Activated T-cell treated with anti-CD3 and anti-CD28 coated beads for 4 hours (primary cell): ENCODE measurements around the gene ATG4B.

Source experiments
- DNase-seq: peaks from one replicate; pipeline ENCODE4 v3.0.0-alpha.2; 2020

ATG4B gene

DNA sequence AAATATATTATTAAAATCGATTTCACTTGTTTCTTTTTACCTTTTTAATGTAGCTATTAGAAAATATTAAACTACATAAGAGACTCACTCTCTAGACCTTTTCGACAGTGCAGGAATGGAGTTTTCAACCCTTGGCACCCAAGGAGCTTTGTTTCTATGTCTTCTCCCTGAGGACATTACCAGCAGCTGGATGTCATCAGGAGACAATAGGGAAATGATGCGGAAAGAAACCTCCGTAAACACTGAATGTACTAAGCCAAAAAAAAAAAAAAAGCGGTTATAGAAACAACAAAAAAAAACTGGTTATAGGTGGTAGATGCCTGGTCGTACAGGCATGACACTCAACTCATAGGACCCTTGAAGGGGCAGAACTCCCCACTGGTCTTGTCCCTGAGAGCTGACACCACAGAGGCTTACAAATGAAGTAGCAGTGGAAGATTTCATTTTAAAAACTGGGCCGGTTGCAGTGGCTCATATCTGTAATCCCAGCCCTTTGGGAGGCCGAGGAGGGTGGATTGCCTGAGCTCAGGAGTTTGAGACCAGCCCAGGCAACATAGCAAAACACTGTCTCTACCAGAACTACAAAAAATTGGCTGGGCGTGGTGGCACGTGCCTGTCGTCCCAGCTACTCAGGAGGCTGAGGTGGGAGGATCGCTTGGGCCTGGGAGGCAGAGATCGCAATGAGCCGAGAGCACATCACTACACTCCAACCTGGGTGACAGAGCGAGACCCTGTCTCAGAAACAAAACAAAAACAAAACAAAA, 24.3 kb upstream of the ATG4B start:
- no peak for DNase-seq

DNA sequence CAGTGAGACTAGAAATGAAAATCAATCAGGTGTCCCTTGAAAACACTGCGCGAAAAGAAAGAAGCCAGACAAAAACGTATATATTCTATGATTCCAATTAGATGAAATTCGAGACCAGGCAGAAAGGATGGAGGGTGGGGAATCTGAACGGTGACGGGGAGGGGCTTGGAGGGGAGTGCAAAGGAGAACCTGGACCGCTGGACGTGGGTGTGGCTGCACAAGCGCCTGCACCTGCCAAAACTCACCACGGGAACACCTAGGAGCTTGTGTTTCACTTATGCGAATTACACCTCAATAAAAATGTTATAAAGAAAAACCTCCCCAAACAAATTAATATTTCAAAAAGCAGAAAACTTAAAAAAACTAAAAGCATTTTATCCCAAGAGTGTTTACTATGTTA, 22.5 kb upstream of the ATG4B start:
- DNase-seq = no peak

DNA sequence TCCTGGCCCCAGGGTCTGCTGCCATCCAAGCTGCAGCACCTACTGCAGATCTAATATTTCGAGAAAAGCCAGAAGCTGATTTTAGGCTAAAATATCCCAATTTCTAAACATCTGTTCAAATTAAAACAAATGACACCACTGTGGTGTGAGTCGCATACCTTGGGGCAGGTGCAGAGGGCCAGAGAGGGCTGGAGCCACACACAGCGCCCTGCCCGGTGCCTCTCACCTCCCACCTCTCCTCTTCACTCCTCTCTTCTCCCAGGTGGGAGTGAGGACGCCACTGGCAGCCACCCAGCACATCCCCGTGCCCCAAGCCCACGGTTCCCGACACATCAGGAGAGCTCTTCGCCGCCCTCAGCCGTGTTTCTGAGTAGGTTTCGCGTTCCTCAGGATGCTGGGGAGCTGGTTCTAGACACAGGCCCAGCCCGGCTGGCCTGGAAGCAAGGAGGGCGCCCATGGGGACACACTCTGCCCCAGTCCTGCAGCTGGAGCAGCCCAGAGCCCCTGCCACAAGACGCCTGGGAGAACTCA, 21.9 kb upstream of the ATG4B start:
- no peak for DNase-seq

DNA sequence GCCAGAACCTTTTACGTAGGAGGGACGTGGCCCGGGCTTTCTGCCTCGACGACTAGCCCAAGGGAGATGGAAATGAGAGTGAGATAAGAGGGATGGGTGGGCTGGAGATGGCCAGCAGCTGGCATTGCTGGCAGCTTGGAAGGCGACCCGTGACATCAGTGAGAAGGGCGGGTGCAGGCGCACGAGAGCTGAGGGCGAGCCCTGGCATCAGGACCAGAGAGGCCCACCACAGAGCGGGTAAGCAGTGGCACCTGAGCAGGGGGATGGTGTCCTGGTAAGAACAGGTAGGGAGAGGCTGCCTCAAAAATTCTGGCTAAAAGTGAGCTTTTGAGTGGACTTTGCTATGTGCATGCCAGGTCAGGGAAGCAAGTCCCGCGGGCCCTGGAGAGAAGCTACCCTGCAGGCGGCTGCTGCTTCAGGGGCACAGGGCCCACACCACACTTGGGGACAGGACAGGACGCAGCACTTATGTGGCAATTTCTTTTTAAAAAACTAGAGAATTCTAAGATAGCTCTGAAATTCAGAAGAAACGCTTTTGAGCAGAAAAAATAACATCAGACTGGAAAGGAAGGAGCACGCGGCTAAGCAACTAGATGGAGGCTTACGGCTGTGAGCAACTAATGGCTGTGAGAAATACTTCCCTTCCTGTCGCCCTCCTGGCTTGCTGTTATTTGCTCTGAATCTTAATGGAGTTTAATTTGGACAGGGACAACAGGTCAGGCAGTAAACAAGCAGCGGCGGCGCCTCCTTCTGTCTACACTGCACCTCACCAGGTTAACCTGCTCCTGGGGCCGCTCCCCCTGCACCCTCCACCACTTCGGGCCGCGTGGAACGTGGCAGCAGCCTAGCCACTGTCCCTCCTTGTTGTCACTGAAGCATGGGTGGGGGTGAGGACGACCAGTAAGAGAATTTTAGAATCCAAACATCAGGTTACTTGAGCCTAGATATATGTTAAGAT, 21.0 kb upstream of the ATG4B start:
- DNase-seq = no peak

DNA sequence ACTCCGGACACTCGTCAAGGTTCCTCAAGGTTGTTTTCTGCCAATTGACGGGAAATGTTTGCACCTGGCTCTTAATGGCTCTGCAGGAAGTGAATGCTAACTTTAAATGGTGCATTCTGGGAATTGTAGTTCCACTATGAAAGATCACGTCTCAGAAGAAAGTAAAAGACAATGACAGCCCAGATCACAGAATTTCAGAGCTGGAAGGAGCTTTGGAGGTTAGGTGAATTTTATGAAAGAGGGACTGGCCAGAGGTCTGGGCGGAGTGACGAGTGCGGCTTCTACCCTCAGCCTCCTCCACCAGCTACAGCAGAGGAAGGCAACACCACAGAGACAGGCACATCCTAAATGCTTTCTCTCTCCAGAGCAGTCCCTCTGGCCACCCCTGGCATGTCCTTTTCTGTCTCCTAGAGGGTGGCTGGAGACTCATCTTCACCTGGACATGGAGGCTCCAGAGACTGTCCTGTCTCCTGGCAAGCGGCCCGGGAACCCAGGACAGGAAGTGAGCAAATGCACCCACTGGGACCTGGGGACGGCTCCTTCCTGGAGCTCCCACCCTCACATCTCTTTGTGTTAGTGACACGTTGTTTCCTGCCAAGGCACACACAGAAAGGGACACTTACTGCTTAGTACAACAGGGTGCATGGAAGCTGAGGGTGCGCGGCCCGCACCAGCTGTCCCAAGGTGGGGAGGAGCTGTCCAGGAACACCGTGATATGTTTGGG, 19.9 kb upstream of the ATG4B start:
- no peak for DNase-seq

DNA sequence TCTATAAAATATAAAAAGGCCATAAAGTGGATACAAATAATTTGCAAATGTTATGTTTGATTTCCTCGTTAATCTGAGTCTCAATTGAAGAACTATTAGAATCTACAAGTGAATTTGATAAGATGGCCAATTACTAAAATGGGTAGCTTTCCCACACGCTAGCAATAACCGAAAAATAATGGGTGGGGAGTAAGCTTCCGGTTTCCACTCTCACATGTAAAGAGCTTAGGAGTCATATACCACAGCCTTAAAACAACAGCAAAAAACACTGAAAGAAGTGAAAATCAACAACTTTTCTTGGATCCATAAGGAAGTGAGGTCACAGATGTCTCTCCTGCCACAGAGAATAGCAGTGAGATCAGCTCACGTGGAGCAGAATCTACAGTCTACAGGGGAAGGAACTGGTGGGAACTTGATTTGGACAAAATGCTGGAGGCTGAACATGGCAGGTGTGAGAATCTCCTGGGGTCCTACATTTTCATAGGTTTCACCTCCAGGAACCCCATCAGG, 19.1 kb upstream of the ATG4B start:
- DNase-seq = no peak

DNA sequence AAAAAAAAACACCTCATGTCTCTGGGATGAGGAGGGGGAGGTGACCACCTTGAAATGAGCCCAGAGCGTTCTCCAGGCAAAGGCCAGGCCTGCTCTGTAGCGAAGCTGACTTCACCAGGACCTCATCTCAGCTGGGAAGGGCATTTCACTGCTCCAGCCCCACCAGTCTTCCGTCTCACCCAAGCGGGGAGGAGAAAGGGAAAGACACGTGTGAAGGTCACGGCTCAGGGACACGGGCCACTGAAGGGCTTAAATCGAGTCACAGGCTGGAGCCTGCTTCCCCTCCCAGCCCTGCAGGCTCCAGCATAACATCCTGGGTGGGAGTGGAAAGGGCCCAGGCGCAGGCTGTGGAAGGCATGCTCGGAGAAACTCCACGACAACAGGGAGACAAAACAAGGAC, 18.7 kb upstream of the ATG4B start:
- no peak for DNase-seq

DNA sequence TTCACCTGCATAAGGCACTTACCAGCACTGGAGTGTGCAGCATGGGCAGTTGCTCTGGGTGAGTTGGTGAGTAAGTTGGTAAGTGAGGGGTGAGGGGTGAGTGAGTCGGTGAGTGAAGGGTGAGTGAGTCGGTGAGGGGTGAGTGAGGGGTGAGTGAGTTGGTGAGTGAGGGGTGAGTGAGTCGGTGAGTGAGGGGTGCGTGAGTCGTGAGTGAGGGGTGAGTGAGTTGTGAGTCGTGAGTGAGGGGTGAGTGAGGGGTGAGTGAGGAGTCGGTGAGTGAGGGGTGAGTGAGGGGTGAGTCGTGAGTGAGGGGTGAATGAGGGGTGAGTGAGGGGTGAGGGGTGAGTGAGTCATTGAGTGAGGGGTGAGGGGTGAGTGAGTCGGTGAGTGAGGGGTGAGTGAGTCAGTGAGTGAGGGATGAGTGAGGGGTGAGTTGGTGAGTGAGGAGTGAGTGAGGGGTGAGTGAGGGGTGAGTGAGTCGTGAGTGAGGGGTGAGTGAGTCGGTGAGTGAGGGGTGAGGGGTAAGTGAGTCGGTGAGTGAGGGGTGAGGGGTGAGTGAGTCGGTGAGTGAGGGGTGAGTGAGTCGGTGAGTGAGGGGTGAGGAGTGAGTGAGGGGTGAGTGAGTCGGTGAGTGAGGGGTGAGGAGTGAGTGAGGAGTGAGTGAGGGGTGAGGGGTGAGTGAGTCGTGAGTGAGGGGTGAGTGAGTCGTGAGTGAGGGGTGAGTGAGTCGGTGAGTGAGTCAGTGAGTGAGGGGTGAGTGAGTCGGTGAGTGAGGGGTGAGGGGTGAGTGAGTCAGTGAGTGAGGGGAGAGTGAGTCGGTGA, 17.7 kb upstream of the ATG4B start:
- DNase-seq = no peak

DNA sequence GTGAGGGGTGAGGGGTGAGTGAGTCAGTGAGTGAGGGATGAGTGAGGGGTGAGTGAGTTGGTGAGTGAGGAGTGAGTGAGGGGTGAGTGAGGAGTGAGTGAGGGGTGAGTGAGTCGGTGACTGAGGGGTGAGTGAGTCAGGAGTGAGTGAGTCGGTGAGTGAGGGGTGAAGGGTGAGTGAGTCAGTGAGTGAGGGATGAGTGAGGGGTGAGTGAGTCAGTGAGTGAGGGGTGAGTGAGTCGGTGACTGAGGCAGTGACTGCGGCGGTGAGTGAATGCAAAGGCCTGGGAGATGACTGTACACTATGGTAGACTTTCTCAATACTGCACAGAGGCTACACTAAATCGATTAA, 17.1 kb upstream of the ATG4B start:
- peak; percentile 32 for DNase-seq

DNA sequence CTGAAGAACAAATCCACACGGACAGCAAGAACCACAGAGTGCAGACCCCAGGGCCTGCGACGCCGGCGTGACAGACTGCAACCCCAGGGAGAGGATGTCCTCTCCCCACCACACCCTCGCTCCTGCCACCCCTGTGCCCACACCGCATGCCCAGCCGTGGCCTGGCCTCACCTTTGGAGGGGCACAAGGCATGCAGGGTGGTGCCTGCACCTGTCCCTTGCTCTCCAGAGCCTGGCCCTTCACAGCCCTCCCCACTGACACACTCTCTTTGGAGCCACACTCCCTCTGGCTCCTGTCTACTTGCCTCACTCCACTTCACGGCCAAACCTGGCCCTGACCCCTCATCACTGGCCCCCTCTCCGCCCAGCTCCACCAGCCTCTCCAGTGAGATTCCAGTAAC, 9.8 kb upstream of the ATG4B start:
- no peak for DNase-seq

DNA sequence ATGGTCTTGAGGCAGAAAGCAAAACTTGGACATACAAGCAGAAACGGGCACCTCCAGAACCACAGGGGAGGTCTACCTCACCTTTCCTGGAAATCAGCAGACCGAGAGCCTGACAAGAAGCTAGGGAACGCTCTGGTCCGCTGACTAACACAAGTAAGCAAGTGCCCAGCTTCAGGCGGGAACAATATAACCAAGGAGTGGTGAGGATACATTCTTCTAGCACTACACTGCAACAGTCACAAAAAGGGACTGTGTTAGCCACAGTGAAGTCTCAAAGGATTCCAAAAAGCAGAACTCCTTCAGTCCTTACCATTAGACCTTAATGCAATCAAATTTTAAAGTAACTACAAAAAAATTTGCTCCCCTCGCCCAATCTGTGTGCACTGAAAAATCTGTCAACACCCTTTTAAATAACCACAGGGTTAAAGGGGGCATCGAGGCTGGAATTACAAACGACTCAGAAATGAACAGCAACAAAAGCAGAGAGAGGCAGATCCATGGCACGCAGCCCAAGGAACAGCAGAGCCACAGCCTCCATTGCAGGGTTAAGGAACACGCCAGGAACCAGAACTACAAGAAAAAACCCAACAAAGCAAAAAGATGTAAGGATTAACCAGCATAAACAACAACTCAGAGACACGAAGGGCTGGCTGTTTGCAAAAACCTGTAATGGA, 7.6 kb upstream of the ATG4B start:
- no peak for DNase-seq

DNA sequence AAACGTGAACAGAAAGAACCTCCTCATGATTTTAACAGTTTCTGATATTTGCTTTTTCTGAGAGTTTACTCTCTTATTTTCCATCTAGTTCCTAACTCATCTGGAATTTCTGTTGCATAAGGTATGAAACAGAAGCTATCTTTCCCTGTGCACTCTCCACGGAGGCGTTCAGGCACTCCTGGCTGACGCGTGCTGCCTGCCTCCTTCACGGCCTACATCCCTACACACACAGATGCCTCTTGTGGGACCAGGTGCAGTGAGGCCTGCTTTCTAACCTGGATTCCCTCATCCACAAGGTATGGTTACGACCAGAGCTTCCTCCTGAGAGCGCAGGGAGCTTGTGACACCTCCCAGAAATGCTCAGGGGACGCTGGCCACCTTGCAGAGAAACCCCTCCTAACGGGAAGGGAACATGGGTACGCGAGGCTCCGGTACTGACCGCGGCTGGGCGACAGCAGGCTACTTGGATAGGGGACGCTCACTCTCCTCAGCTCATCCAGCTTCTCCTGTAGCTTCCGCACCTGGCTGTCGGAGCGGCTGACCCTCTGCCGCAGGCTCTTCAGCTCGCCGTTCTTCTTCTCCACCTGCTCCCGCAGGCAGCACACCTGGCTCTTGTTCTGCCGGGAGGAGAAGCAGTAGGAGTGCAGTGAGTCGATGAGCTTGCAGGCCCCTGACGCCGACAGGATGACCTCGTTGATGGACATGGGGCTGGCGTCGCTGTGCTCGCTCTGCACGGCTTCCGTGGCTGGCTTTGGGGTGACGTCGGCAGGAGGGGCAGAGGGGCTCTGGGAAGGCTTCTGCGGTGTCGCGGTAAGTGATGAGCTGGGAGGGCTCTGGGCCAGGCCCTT, 4.8 kb upstream of the ATG4B start:
- DNase-seq = no peak

DNA sequence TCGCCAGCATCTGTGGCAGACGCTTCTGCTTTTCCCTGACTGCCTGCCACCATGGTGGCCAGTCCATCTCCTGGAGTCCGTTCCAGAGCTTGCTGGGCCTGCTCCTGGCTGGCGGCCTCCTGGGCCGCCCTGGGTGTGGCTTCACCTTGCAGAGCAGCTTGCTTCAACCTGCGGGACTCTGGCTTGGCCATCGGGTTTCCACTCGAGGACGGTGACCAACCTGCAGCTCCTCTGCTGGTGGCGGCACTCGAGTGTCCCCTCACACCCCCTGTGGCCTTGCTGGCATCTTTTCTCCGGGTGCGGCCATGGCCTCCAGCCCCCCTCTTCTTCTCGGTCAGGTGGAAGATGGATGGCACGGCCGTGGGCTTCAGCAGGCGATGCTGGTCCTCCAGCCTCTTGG, 3.9 kb upstream of the ATG4B start:
- no peak for DNase-seq

DNA sequence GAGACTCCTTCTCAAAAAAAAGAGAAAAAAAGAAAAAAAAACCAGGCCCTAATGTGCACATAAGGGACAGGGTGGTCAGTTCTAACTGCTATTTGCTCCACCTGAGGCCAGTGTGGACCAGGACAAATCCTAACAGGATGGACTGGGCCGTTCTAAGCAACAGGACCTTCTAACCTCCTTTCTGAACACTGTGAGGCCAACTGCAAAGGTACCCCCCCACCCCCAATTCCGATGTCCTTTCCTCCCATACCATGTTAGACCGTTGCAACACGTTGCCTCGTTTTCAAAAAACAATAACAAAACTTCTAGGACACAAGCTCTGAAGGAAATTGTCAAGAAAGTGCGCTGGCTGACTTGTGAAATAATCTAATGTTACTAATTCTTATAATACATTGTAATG, 1.7 kb upstream of the ATG4B start:
- DNase-seq = no peak

DNA sequence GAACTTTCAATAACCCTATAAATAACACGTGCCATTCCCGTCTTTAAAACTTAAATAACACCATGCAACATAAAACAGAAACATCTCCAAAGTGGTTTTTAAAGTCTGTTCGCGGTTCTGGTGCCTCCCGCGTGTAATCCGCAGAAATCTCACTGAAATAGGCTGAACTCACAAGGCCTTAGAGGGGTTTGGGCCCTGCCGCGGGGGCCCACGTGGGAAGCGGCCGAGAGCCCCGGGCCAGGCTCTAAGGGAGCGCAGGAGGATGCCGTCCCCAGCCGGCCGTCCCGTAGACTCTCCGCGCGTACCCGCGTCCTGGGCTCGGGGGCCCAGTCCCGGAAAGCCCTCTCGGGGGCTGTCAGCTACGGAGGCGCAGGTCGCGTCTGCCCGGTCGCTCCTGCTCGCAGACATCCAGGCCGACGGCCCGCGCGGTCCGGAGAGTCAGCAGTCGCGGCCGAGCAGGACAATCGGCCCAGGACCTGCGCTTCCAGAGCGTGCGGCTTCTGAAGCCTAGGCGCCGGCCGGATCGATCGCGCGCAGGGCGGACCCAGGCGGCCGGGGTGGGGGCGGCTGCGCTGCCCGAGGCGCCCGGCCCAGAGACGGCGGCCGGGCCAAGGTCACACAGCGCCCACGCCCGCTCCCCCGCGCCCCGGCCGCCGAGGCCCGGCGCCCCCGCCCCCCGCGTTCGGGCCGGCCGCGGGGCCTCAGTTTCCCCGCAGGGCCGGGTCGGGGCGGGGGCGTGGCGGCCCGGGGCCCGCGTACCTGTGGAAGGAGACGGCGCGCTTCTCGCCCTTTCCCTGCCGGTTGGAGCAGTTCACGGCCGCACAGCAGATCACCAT, 1.1 kb upstream of the ATG4B start:
- DNase-seq = peak; percentile 12

DNA sequence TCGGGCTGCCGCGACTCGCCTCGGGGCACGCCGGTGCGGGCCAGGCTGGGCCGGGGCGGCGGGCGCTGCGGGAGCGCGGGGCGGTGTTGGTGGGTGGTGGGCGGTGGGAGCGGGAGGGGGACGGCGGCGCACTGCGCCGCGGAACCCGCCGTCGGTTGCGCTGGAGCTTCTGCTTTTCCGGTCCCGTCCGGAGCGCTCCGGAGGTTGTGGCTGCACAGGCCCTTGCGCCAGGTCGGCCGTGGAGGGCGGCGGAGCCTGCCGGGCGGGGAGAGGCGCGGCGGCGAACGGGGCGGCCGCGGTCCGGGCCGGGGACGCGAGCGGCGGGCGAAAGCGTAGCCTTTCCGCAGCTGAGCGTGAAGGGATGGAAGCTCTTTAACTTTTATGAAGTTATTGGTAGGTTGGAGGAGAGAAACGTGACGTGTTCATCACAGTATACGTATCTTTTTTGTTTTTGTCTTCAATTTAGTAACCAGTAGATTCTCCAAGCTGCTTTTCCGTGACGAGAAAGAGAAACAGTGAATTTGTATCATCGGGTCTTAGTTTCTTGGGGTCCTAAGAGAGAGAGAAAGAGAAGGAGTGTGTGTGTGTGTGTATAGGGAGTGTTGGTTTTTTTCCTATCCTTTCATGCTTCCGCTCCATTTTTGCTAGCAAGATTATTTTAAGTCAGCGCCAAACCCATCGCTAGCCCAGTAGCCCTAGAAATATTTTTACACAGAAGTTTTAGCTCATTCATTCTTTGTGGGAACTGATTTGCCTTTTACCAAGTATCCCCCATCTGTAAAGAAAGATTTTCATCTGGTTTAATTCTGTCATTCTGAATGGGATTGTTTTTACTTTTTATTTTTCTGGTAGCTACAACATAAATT, 535 bp downstream of the ATG4B start:
- peak; percentile 34 for DNase-seq

DNA sequence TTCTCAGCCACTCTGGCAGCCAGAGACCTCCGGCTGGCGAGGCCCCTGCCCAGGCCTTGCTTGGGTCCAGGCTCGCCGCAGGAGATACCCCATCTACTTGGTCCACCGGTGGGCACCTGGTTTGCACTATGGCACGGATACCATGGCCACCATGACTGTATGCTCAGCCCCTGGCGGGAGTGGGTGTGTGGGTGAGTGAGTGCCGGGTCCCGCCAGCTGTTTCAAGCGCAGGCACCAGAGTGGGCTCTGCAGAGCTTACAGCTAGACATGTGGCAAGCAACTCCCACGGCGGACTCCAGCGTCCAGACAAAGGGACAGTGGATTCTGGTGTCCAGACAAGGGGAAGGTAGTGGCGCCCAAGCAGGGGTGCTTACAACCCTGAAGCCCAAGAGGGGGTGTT, 1.4 kb downstream of the ATG4B start:
- no peak for DNase-seq

DNA sequence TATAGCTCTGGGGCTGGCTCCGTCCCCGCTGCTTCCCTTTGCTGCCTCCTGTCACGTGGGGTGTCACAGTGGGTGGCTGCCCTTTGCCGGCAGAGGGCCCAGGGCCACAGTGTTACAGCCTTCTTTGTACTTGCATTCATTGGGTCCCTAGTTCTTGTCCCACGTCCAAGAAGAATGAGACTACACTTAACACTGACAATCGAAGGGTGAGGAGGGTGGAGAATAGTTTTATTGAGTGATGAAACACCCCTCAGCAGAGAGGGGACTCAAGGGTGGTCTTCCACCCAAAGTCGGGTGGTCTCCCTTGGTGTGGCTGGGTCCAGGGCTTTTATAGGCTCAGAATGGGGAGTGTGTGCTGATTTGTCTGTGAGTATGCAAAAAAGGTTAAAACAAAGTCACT, 1.9 kb downstream of the ATG4B start:
- no peak for DNase-seq
